Colon (tissue), 2 donors: ENCODE results near the gene WFIKKN1.

Experiments used
- FAIRE-seq: peaks from 2 replicates; lab custom pipeline; 2012; peaks lifted over from hg19 to GRCh38; lab: Jason Lieb, UNC
- donor health status: control.
- donor health status: control.

Gene WFIKKN1

DNA sequence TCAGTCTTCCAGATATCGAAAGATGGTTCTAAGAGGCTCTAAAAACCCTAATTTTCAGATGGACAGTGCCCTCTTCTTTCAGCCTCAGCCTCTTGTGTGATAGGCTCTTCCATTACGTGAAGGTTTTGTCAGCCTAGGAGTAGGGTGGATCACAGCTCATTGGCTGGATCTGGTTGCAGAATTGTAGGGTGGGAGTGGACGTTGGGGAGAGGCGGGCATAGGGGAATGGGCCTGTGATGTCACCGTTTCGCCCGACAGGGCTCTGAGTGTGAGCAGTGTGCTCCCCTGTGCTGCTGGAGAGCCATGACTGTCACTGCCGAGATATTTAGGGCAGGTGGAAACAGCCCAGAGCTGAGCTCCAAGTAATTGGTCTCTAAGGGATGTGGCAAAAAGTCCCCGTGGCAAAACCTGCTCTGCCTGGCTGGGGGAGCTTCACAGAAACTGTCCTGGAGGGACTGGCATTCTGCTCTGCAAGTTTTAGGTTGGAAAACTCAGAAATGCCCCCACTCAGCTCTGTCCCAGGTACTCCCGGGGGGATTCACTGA is 6.2 kb upstream of the WFIKKN1 start:
- FAIRE-seq: no peak

GRCh38 chr16:625117-625976 is 5.4 kb upstream of the WFIKKN1 start:
- no peak for FAIRE-seq

- FAIRE-seq: no peak
Observed at GRCh38 chr16:625977-626765, 4.6 kb upstream of the WFIKKN1 start.

DNA sequence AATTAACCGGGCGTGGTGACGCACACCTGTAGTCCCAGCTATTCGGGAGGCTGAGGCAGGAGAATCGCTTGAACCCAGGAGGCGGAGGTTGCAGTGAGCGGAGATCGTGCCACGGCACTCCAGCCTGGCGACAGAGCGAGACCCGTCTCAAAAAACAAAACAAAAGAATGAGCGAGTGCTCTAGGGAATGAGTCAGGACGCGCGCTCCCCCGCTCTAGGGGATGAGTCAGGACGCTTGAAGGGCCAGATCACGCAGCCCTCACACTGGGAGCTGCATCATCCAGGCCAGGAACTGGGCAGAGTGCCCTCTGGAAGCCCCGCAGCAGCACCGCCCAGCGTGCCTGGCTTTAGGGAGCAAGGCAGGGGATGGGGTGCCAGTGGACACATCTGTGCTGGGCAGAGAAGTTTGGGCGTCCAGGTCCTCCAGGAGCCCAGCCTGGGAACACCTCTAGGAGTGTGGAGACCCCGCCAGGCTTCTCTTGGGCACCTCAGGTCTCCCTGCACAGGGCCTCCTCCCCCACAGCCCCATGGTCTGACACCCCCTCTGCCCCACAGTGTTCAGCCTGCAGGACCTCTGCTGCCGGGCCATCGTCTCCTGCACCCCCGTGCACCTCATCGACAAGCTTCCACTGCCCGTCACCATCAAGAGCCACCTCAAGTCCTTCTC is 3.9 kb upstream of the WFIKKN1 start:
- no peak for FAIRE-seq

- FAIRE-seq: no peak
Observed at GRCh38 chr16:627454-628239, 3.1 kb upstream of the WFIKKN1 start.

DNA sequence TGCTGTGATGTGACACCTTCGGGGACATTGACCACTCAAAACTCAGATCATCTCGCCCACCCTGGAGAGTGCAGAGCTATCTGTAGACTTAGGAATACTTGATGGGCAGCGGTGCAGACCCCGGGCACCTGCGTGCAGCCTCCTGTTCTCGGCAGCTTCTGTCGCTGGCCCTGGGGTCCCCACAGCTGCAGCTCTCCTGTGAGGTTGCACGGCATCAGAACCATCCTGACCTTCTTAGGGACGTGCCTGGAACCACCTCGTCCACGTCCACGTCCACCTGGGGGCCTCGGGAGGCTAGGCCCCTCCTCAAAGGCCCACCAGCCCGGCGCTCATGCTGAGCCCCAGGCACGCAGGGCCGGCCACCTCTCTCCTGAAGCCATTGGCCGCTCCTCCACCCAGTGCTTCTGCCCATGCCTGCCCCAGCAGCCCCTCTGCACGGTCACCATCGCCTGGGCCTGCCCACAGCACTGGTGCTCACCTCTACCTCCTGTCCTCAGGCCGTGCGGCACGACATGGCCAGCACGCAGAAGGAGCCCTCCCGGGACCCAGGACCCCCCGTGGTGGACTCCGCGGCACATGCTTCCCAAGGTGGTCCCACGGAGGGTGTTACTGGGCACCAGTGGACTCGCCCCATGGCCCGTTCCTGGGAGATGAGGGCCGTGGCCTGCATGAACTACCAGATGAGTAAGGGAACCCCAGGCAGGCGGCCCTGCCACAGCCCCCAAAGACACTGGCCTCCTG is 2.3 kb upstream of the WFIKKN1 start:
- no peak for FAIRE-seq

- no peak for FAIRE-seq
Observed at GRCh38 chr16:629185-629832, 1.5 kb upstream of the WFIKKN1 start.

GRCh38 chr16:629833-630248 is 944 bp upstream of the WFIKKN1 start:
- FAIRE-seq: no peak

GRCh38 chr16:630249-630814 is 453 bp upstream of the WFIKKN1 start:
- no peak for FAIRE-seq

DNA sequence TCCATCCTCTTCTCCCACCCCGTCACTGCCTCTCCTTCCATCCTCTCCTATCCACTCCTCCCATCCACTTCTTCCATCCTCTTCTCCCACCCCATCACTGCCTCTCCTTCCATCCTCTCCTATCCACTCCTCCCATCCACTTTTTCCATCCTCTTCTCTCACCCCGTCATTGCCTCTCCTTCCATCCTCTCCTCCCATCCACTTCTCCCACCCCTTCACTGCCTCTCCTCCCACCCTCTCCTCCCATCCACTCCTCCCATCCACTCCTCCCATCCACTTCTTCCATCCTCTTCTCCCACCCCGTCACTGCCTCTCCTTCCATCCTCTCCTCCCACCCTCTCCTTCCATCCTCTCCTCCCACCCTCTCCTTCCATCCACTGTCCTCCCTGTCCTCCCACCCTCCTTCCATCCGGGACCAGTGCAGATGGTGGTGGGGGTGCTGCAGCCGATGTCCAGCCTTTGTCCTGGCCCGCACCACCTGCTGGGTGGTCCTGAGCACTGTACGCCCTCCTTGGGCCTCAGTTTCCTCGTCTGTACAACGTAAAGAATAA is 1.1 kb downstream of the WFIKKN1 start:
- no peak for FAIRE-seq

DNA sequence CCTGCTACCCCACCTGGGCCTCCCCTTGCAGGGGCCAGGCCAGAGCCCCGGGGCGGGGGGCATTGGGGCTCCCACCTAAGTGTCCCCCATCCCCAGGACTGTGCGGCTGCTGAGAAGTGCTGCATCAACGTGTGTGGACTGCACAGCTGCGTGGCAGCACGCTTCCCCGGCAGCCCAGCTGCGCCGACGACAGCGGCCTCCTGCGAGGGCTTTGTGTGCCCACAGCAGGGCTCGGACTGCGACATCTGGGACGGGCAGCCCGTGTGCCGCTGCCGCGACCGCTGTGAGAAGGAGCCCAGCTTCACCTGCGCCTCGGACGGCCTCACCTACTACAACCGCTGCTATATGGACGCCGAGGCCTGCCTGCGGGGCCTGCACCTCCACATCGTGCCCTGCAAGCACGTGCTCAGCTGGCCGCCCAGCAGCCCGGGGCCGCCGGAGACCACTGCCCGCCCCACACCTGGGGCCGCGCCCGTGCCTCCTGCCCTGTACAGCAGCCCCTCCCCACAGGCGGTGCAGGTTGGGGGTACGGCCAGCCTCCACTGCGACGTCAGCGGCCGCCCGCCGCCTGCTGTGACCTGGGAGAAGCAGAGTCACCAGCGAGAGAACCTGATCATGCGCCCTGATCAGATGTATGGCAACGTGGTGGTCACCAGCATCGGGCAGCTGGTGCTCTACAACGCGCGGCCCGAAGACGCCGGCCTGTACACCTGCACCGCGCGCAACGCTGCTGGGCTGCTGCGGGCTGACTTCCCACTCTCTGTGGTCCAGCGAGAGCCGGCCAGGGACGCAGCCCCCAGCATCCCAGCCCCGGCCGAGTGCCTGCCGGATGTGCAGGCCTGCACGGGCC is 1.9 kb downstream of the WFIKKN1 start:
- no peak for FAIRE-seq

DNA sequence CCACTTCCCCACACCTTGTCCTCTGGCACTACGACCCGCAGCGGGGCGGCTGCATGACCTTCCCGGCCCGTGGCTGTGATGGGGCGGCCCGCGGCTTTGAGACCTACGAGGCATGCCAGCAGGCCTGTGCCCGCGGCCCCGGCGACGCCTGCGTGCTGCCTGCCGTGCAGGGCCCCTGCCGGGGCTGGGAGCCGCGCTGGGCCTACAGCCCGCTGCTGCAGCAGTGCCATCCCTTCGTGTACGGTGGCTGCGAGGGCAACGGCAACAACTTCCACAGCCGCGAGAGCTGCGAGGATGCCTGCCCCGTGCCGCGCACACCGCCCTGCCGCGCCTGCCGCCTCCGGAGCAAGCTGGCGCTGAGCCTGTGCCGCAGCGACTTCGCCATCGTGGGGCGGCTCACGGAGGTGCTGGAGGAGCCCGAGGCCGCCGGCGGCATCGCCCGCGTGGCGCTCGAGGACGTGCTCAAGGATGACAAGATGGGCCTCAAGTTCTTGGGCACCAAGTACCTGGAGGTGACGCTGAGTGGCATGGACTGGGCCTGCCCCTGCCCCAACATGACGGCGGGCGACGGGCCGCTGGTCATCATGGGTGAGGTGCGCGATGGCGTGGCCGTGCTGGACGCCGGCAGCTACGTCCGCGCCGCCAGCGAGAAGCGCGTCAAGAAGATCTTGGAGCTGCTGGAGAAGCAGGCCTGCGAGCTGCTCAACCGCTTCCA is 2.7 kb downstream of the WFIKKN1 start:
- FAIRE-seq: no peak

GRCh38 chr16:634051-634670 is 3.4 kb downstream of the WFIKKN1 start:
- no peak for FAIRE-seq

DNA sequence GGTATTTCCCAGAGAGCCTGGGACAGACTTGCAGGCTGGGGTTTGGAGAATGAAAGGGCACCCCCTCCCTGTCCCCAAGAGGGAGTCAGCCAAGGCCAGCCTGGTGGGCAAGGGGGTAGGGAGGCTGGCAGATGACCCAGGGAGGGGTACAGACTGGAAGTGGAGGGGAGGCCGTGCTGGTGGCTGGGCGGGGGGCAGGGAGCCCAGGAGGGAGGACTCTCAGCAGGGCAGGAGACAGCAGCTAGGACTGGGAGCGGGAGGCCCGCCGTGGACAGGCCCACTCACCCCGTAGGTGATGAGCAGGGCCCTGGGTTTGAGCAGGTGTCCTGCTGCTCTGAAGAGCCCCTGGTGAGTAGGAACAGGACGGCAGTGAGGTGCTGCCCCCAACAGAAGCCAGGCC is 4.2 kb downstream of the WFIKKN1 start:
- no peak for FAIRE-seq

GRCh38 chr16:635573-636205 is 4.9 kb downstream of the WFIKKN1 start:
- no peak for FAIRE-seq

- no peak for FAIRE-seq
Observed at GRCh38 chr16:636206-637080, 5.7 kb downstream of the WFIKKN1 start, which contains the start of gene METTL26. Gene METTL26, minus strand, starts transcription at chr16:636305. Its CDS starts 15 bp downstream, at chr16:636290.
